Nephron (organoid): Measurements from ENCODE around the gene FRY.

Source experiments
- H3K27ac Mint-ChIP-seq, 3 experiments: 2 replicates each; pipeline ENCODE4 v1.8.0; 2020; ENCODE audit warnings: mixed read lengths in 3 of 3, mild to moderate bottlenecking in 2 of 3, moderate library complexity in 1 of 3
- H3K27me3 Mint-ChIP-seq: 2 replicates; pipeline ENCODE4 v1.8.0; 2021; ENCODE audit warnings: low read depth, mild to moderate bottlenecking, moderate library complexity, mixed read lengths
- H3K36me3 Mint-ChIP-seq: 2 replicates; pipeline ENCODE4 v1.8.0; 2020; ENCODE audit warnings: low read depth, mixed read lengths
- H3K4me1 Mint-ChIP-seq: 2 replicates; pipeline ENCODE4 v1.8.0; 2020; ENCODE audit warnings: mixed read lengths
- H3K4me3 Mint-ChIP-seq, 3 experiments: 2 replicates each; pipeline ENCODE4 v1.8.0; 2020; ENCODE audit warnings: mild to moderate bottlenecking in 3 of 3, mixed read lengths in 3 of 3, moderate library complexity in 2 of 3
- H3K9me3 Mint-ChIP-seq: 2 replicates; pipeline ENCODE4 v1.8.0; 2020; ENCODE audit warnings: mixed read lengths
- TF ChIP-seq, protein P1 (sequence below), 3 experiments: fragments of 200-600 bp; sonication (generic); IDR thresholded peaks; one replicate each; pipeline ENCODE4 v1.5.0; 2021; ENCODE audit warnings: antibody characterized with exemption in 3 of 3; ENCODE audit not compliant: unreplicated experiment in 3 of 3

The FRY gene

DNA sequence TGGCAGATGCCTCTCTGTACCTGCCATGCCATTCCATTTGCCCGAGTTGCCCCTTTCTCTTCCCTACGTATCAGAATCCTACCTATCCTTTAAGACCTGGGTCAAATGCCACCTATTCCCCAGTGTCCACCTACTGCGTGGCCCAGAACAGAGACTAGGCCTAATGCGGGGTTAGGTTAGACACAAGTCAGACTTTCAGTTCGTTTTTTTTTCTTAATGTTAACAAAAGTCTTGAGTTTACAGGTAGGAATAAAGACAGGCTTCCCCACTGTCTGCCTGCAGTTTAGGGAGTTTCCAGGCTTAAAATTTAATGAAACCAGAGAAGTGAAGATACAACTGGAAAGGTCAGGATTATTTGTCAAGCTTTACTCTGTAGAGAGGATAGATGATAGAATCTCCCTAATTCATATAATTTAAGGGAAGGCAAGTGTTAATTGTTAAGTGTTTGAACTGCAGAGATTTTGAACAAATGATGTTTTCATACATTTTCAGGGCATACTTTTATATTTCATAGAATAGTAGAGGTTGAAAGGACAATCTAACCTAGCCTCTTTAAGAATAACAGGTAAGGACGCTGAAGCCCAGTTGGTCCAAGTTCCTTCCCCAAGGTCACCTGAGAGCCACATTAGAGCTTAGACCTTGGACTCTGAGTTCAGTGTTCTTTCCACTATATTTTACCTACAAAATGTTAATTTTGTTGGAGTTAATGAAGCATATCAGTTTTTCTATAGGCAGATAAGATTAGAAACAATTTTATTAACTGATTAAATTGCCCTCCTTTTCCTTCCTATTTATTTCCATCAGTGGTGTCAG, 35.8 kb downstream of the FRY start:
- Mint-ChIP-seq H3K27ac (no peak overlapping the region), H3K9me3 (peaks cover 8% of the 10 kb centered on the region), H3K4me1 (peaks cover 15% of the 10 kb centered on the region), H3K27me3 (no peaks in the 10 kb centered on the region), H3K36me3 (peaks cover 9% of the 10 kb centered on the region), H3K4me3 (no peak overlapping the region)
- TF ChIP-seq, protein P1, sequence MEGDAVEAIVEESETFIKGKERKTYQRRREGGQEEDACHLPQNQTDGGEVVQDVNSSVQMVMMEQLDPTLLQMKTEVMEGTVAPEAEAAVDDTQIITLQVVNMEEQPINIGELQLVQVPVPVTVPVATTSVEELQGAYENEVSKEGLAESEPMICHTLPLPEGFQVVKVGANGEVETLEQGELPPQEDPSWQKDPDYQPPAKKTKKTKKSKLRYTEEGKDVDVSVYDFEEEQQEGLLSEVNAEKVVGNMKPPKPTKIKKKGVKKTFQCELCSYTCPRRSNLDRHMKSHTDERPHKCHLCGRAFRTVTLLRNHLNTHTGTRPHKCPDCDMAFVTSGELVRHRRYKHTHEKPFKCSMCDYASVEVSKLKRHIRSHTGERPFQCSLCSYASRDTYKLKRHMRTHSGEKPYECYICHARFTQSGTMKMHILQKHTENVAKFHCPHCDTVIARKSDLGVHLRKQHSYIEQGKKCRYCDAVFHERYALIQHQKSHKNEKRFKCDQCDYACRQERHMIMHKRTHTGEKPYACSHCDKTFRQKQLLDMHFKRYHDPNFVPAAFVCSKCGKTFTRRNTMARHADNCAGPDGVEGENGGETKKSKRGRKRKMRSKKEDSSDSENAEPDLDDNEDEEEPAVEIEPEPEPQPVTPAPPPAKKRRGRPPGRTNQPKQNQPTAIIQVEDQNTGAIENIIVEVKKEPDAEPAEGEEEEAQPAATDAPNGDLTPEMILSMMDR (IDR thresholded peaks at IDR 0.05; ENCODE audit: unreplicated experiment in 3 of 3): no peak

DNA sequence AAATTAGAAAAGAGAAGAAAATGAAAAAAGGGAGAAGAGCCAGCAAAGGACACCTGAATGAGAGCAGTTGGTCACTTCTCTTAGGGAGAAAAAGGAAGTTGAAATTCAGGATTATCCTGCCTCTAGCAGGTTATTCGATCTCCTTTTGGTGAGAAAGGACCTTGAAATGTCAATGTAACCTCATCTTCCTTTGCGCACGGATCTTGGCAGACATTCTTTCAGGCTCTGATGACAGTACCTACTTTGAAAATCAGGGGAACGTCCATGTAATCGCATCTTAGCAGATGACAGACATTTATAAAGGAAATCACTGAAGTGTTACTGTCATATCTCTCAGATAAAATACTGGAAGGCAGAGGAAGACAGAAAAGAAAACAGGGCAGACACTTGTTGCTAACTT, 36.7 kb downstream of the FRY start:
- Mint-ChIP-seq H3K27me3 (no peaks in the 10 kb centered on the region), H3K9me3 (peaks cover 8% of the 10 kb centered on the region), H3K4me1 (peaks cover 13% of the 10 kb centered on the region), H3K36me3 (peaks cover 9% of the 10 kb centered on the region), H3K27ac (no peak overlapping the region), H3K4me3 (no peak overlapping the region)
- TF ChIP-seq, protein P1 (IDR thresholded peaks at IDR 0.05; ENCODE audit: unreplicated experiment in 3 of 3): no peak

DNA sequence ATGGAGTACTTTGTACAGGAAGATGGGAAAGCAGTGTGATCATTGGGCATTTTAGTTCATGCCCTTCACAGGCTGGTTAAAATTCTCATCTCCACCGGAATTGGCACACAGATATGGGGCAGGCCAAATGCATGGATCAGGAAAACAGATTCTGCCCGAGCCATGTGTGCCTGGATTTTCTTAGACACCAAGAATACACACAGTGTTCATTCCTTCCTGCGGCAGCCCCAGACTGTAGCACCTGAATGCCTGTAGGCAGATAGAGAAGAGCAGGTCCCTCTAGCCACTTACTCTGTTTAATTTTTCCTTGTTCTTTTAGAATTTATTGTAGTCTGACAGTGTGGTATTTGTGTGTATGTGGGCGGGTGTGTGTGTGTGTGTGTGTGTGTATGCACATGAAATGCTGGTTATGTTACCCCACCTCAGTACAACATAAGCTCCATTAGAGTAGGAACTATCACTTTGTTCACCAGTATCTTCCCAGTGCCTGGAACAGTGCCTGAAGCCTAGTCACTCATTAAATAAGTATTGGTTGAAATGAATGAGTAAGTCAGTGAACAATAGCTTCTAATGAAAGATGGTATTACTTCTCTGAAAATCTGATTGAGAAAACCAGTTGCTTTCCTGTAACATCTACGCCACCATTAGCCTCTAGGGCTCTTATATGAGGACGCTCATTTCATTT, 41.7 kb downstream of the FRY start:
- peaks cover 9% of the 10 kb centered on the region for H3K36me3 Mint-ChIP-seq
- H3K4me1 Mint-ChIP-seq: no peaks in the 10 kb centered on the region
- H3K9me3 Mint-ChIP-seq: peaks cover 8% of the 10 kb centered on the region
- H3K27me3 Mint-ChIP-seq: no peaks in the 10 kb centered on the region
- no peak overlapping the region for H3K4me3 Mint-ChIP-seq
- TF ChIP-seq, protein P1 (IDR thresholded peaks at IDR 0.05; ENCODE audit: unreplicated experiment in 3 of 3): no peak
- H3K27ac Mint-ChIP-seq: no peak overlapping the region

DNA sequence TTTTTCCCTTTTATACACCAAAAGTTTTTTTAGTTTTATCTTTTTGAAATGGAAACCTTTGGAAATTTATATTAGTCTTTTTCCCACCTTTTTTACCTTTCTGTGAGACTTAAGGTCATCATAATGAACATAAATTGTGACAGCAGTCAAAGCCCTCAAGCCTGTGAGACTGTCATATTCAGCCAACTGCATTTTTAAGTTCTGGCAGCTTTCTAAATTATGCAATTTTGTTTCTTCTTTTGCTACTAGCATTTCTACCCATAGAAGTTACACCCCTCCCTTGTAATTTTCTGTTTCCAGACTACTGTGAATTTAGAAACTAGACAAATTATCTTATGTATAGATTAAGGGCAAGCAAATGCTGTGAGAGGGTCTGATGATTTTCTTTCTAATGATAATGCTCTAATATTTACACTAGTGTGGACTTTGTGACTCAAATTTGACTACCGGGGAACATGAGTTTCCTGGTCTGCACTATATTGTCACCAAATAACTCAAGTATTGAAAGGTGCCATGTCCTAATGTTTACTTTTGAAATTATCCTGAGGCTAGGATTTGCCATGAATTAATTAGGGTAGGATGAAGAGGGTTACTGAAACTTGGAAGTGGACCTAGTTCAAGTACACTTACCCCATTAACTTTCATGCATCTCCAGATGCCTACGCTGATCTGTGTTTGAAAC, 43.7 kb downstream of the FRY start:
- H3K36me3 Mint-ChIP-seq: peaks cover 7% of the 10 kb centered on the region
- no peaks in the 10 kb centered on the region for H3K4me1 Mint-ChIP-seq
- no peak overlapping the region for H3K27ac Mint-ChIP-seq
- peaks cover 6% of the 10 kb centered on the region for H3K9me3 Mint-ChIP-seq
- no peaks in the 10 kb centered on the region for H3K27me3 Mint-ChIP-seq
- no peak overlapping the region for H3K4me3 Mint-ChIP-seq
- TF ChIP-seq, protein P1 (IDR thresholded peaks at IDR 0.05; ENCODE audit: unreplicated experiment in 3 of 3): no peak

DNA sequence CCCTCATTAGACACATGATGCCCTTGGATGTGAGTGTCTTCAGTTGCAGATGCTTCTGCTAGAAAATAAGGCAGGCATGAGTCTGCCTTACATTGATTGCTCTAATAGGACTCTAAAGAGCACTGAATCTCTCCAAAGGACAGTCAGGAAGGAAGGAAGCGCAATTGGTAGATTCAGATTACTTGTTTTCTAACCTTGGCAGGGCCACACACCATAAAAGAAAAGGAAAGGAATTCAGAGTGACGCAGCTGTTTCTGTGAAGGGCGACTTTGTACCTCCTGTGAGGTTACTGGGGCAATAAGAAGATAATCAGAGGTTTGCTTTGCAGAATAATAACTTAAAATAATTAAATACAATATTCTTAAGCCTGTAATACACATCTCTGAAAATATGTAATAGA, 48.0 kb downstream of the FRY start:
- no peaks in the 10 kb centered on the region for H3K36me3 Mint-ChIP-seq
- H3K4me3 Mint-ChIP-seq: no peak overlapping the region
- TF ChIP-seq, protein P1 (IDR thresholded peaks at IDR 0.05; ENCODE audit: unreplicated experiment in 3 of 3): no peak
- no peaks in the 10 kb centered on the region for H3K4me1 Mint-ChIP-seq
- H3K27ac Mint-ChIP-seq: no peak overlapping the region
- H3K9me3 Mint-ChIP-seq: no peaks in the 10 kb centered on the region
- no peaks in the 10 kb centered on the region for H3K27me3 Mint-ChIP-seq
